Stimulated activated CD8-positive, alpha-beta memory T cell treated with anti-CD3 and anti-CD28 coated beads, Interleukin-4, amount 100 ng/mL, for 48 hours (primary cell): ENCODE data around the gene HSPA6.
"Not testable (repeated sequence)": the region's sequence is repeated elsewhere in the genome, so short reads cannot be mapped to it uniquely, and the experiment has no call there.

ENCODE experiments used
- DNase-seq: peaks from one replicate; pipeline ENCODE4 v3.0.0-alpha.2; 2020

The HSPA6 gene

GRCh38 chr1:161505686-161506085 is 18.7 kb upstream of the HSPA6 start:
- DNase-seq: no peak

GRCh38 chr1:161506336-161507223 is 17.8 kb upstream of the HSPA6 start:
- DNase-seq: no peak

- DNase-seq: no peak
These were observed 13.9 kb upstream of the HSPA6 start for GRCh38 chr1:161510477-161510876.

- DNase-seq: no peak
These were observed 13.2 kb upstream of the HSPA6 start for GRCh38 chr1:161511018-161511755.

GRCh38 chr1:161511756-161512060 is 12.6 kb upstream of the HSPA6 start:
- no peak for DNase-seq

GRCh38 chr1:161512636-161513447 is 11.5 kb upstream of the HSPA6 start:
- DNase-seq: not testable (repeated sequence)

- DNase-seq: not testable (repeated sequence)
These were observed 10.9 kb upstream of the HSPA6 start for GRCh38 chr1:161513448-161513780.

- DNase-seq: not testable (repeated sequence)
These were observed 10.4 kb upstream of the HSPA6 start for GRCh38 chr1:161513953-161514352.

- DNase-seq: not testable (repeated sequence)
These were observed 1.1 kb upstream of the HSPA6 start for GRCh38 chr1:161523041-161523816.

- DNase-seq: not testable (repeated sequence)
These were observed 477 bp downstream of the HSPA6 start for GRCh38 chr1:161524742-161525291.

GRCh38 chr1:161525321-161525720 is 981 bp downstream of the HSPA6 start:
- not testable (repeated sequence) for DNase-seq

- not testable (repeated sequence) for DNase-seq
These were observed 1.6 kb downstream of the HSPA6 start for GRCh38 chr1:161525918-161526317.

GRCh38 chr1:161528550-161528949 is 4.2 kb downstream of the HSPA6 start:
- DNase-seq: not testable (repeated sequence)

GRCh38 chr1:161529463-161530104 is 5.2 kb downstream of the HSPA6 start:
- DNase-seq: not testable (repeated sequence)

GRCh38 chr1:161530158-161530557 is 5.8 kb downstream of the HSPA6 start:
- peak; percentile 88 for DNase-seq

GRCh38 chr1:161530671-161531641 is 6.6 kb downstream of the HSPA6 start:
- peak; percentile 99 for DNase-seq

- DNase-seq: no peak
These were observed 7.8 kb downstream of the HSPA6 start for GRCh38 chr1:161531986-161532643.

- not testable (repeated sequence) for DNase-seq
These were observed 8.6 kb downstream of the HSPA6 start for GRCh38 chr1:161532644-161533567.
